DMS114 treated with DMSO at 0.1 percent for 48 hours (cell line): ENCODE data around the gene PTGES2.

Experiments used
- DNase-seq: peaks from one replicate; lab custom pipeline; 2025; ENCODE audit not compliant: unreplicated experiment; lab: John Stamatoyannopoulos, UW

PTGES2 gene

DNA sequence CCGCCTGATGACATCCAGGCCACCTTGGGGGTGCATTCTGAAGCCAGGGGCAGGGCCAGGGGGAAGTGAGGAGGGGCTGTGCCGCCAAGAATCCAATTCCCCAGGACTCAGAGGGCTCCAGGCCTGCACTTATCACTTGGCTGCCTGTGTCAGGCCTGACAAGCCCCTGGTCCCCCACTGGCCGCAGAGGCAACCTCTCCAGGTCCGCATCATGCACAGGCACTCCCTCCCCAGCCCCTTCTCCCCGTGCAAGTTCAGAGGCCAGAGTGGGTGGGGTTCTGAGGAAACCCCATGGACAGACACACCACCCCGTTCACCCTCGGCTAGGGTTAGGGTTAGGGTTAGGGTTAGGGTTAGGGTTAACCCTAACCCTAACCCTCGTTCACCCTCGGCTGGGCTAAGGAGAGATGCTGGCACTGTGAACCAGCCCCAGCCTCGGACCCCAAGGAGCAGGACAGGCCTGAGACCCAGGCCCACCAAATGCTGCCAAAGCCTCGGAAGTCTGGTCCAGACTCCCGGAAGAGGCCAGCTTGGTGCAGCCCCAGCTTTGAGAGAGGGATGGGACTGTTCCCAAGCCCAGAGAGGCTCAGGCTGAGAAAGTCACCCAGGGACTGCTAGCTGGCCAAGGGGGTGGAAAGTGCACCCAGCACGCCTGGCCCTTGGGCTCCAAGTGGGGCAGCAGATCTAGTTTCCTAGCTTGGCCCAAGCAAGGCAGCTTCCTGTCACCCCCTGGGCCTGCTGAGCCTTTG, 26.6 kb upstream of the PTGES2 start:
- no peak for DNase-seq

- DNase-seq: no peak
Measured at GRCh38 chr9:128153060-128153946, 25.8 kb upstream of the PTGES2 start.

- no peak for DNase-seq
Measured at GRCh38 chr9:128152133-128153059, 24.9 kb upstream of the PTGES2 start.

GRCh38 chr9:128151309-128152132, 24.0 kb upstream of the PTGES2 start:
- no peak for DNase-seq

DNA sequence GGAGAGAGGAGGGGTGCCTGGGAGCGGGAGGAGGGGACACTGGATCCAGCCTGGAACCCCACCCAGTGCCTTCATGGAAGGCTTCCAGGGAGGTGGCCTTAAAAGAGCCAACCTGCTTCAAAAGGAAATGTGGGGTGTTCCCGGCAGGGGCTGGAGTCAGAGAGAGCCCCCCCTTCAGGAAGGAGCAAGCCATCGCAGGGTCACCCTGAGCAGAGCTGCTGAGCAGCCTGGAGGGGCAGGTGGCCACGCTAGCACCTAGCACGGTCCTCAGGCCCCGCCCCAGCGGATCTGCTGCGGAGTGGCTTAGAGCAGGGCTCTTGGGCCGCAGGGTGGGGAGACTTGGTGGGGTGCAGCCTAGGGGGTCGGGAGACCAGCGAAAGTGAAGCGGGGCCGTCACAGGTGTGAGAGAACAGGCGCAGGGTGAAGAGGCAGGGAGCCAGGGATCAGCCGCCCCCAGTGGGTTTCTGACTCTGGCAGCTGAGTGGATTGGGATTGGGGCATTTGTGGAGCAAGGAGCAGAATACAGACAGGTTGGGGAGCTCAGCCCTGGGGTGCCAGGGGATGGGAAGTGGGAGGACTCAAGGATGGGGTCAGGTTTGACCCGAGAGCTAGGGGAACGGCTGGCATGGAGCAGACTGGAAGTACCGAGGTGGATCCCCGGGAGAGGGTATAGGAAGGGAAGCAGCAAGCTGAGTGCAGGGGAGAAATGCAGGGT, 23.2 kb upstream of the PTGES2 start:
- DNase-seq: no peak

DNA sequence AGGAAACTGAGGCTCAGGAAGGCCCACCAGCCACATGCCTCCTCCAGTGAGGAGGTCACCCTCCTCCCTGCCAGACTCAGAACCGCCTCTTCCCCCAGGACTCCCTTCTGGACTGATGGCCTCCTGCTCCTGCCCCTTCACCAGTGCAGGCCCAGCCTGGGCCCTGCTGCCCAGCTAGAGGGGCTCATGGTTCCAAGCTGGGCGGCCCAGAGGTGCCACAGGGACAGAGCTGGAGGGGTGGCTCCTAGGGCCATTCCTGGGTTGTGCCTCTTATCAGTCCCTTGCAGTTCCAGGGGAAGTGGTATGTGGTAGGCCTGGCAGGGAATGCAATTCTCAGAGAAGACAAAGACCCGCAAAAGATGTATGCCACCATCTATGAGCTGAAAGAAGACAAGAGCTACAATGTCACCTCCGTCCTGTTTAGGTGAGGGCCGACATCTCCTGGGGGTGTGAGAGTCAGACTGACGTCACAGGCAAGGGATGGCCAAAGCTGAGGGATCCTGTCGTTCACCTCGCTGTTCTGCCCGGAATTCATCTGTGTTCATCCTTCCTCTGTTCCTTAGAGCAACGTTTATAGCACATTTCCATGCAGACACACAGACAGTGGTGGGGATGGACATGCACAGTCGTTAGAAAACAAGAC, 22.5 kb upstream of the PTGES2 start:
- no peak for DNase-seq

DNA sequence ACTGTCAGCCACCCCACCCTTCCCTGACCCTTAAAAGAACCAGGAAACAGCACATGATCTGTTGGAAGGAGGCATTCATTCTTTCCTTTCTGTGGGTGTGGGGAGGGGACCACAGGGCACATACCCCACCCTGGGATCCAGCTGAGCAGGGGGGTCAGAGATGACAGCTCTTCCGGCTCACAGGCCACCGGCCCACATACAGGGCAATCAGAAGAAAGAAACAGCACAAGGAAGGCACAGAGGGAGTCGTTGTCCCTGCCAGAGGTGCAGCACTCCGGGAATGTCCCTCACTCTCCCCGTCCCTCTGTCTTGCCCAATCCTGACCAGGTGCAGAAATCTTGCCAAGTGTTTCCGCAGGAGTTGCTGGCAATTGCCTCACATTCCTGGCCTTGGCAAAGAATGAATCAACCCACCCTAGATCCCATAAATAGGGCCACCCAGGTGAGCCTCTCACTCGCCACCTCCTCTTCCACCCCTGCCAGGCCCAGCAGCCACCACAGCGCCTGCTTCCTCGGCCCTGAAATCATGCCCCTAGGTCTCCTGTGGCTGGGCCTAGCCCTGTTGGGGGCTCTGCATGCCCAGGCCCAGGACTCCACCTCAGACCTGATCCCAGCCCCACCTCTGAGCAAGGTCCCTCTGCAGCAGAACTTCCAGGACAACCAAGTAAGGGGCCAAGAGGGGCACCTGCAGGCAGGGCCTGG, 21.6 kb upstream of the PTGES2 start, which contains the start of gene LCN2:
LCN2 (plus strand) TSS at position 453 of the 701 bp plus-strand sequence; CDS start at position 526, 73 bp downstream.
- no peak for DNase-seq

DNA sequence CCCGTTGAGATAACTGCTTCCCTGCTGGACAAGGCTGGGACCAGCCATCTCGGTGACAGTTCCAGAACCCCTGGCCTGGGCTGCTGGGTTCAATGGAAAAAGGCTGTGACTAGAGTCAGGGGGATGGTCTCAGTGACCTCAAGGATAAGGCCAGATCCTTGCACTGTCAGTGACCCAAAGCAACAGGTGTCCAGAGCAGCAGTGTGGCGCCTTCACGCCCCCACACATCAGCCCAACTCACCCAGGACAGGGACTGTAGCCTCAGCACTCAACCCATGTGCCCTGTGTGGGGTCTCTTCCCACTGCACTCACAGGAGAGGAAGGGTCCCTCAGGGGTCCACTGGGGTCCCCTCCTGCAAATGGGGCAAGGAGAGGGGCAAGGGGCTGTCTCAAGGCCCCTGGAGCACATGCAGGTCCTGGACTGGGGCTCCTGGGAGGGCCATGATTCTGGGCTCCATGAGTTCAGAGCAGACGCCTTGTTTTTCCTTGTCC, 21.0 kb upstream of the PTGES2 start:
- DNase-seq: no peak

GRCh38 chr9:128146591-128147120, 19.1 kb upstream of the PTGES2 start:
- DNase-seq: no peak

DNA sequence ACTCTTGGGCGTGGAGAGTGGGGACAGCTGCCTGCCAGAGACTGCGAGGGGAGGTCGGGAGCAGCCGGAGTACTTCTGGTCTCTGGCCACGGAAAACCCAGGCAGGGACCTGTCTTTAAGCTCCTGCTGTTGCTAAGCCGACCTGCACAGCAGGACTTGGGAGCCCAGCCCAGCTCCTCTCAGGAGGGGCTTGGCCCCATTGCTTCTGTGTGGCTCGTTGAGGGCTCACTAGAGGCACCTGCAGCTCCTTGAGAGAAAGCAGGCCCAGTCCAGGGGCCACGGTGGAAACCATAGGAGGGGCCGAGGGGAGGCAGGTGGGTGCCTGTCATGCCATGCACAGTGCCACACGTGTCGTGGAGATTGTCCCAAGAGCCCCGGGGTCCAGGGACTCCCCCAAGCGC, 18.4 kb upstream of the PTGES2 start:
- DNase-seq: no peak

DNA sequence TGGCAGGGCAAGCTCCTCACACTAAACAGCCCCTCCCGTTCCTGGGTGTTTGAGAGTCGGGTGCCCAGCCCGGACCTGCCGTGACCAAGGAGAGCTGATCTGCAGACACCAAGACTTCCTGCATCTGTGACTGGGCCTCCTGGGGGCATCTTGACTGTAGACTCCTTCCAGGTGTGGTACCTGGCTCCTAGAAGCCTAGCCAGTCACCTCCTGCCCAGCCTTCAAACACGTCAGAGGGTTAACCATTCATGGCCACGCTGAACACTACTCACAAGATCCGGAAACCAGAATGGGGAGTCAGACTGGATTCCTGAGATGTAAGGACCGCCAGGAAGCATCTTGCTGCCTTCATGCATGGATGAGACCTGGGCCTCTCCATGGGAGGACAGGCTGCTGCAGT, 18.0 kb upstream of the PTGES2 start:
- DNase-seq: no peak

GRCh38 chr9:128144239-128145181, 17.0 kb upstream of the PTGES2 start:
- DNase-seq: no peak

DNA sequence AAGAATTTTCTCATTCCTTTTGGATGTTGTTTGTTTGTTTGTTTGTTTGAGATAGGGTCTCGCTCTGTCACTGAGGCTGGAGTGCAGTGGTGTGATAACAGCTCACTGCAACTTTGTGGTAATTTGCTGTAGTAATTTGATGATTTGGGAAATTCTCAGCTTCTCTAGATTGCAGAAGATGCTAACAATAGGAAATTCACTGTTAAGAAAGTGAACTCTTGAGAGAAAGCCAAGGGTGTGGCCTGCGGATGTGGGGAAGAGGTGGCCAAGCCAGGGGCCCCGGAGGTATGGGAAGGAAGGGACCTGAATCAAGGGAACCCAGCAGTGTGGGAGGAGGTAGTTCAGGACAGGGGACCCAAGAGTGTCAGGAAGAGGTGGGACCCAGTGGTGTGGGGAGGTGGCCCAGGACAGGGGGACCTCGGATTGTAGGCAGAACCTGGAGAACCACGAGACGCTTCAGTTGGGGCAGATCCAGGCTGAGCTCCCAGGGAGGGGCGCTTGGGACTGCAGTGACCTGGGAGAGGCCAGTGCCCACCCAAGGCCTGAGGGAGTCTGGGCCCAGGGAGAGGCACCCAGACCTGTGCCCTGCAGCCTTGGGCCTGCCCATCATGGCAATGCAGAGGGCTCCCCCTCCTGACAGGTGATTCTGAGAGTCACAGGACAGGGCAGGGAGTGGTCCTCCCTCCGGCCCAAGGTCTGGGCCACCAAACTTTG, 16.2 kb upstream of the PTGES2 start:
- DNase-seq: no peak

- DNase-seq: no peak
Measured at GRCh38 chr9:128142596-128142995, 15.1 kb upstream of the PTGES2 start.

GRCh38 chr9:128142061-128142460, 14.5 kb upstream of the PTGES2 start:
- DNase-seq: no peak

DNA sequence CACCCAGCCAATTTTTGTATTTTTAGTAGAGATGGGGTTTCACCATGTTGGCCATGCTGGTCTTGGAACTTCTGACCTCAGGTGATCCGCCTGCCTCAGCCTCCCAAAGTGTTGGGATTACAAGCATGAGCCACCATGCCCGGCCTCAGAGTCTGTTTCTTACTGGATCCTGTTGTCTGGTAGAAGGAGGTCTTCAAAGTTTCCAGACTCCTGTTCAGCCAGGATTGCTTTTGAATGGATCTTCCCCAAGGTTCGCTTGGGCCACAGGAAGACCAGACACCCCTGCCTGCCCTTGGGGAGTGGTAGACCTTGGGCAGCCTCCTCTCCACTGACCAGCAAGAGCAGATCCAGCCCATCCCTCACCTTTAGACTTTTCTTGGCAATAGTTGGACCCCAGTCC, 14.1 kb upstream of the PTGES2 start:
- no peak for DNase-seq
